AG04450 (cell line): ENCODE measurements around the gene ZNF30. TPM values are rescaled to one million over a fixed set of nuclear protein-coding genes. Genes with fewer than 3 reads are reported as not detected.

ENCODE experiments used
- CTCF ChIA-PET: fragments of 300-600, 350-600 bp; formaldehyde crosslinking; extraction: SDS; loops from one replicate; lab custom pipeline; 2022; ENCODE audit warnings: antibody characterized with exemption, inconsistent platforms; lab: Charles Lee
- POLR2A ChIA-PET: fragments of 350-600 bp; formaldehyde crosslinking; extraction: SDS; loops from one replicate; lab custom pipeline; 2021; ENCODE audit warnings: antibody characterized with exemption, inconsistent platforms; lab: Yijun Ruan, JAX
- DNase-seq: peaks from one replicate; pipeline ENCODE4 v3.0.0-alpha.2; 2011; ENCODE audit warnings: low read depth, low spot score
- H3K27ac ChIP-seq: one replicate; pipeline ENCODE4 v1.5.1; 2012; ENCODE audit warnings: low read depth, low read length, control low read depth
- H3K27me3 ChIP-seq: one replicate; pipeline ENCODE4 v1.6.0; 2012; ENCODE audit warnings: low read length; ENCODE audit not compliant: control insufficient read depth, insufficient read depth
- H3K4me3 ChIP-seq: 2 replicates; pipeline ENCODE4 v1.5.1; 2011; ENCODE audit warnings: mild to moderate bottlenecking, low read depth, low read length, control low read depth
- H3K9me3 ChIP-seq: 2 replicates; pipeline ENCODE4 v1.5.1; 2012; ENCODE audit warnings: low read length; ENCODE audit not compliant: control insufficient read depth, insufficient read depth
- polyA minus RNA-seq: library from RNA; depleted of rRNA, polyadenylated mRNA; stranded (reverse); fragments of >200 nt; gene quantifications from 2 replicates; pipeline ENCODE4 v1.2.3, GENCODE V29; 2011; rRNA and poly(A)+ RNA removed
- polyA plus RNA-seq: library from polyadenylated mRNA; depleted of rRNA; stranded (reverse); fragments of >200 nt; gene quantifications from 2 replicates; pipeline ENCODE4 v1.2.3, GENCODE V29; 2011; rRNA removed
- TF ChIP-seq, protein P1 (sequence below): IDR thresholded peaks from 2 replicates; pipeline ENCODE4 v1.5.1; 2011; ENCODE audit warnings: low read depth, low read length, control low read depth, inconsistent platforms

Gene ZNF30
- polyA plus RNA-seq (2.1 and 3.1 TPM in 2 replicates), polyA minus RNA-seq (3.0 and 4.3 TPM in 2 replicates)

DNA sequence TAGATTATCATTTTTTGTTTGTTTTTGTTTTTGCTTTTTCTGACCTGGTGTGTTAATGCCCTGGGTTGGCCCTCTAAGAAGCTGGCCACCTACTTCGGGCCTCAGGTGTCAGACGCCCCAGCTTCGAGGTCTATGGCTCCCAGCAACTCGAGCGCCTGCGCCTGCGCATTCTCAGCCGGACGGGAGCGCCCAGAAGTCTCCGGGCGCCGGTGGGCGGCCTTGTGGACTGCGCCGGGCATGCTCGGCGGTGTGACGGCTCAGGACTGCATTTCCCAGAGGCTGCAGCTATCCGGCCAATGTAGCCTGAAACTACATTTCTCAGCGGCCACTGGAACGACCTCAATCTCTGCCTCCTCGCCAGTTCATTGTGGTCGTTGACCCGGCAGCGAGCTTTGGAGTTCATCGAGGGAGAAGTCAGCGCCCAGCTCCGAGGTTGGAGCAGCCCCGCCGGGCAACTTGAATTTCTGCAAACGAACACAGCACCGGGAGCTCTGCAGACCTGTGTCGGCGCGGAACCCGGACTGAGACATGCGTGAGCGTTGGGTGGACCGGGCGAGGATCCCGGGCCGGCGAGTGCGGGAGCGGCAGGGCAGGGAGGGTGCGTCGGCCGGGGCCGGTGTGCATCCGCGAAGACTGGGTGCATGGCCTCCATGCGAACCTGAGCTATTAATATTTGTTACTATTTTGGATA, at the start of gene ZNF30:
Gene ZNF30 (plus strand): TSS at position 219 of the 691 bp plus-strand sequence. CDS start 3,045 bp downstream, outside the sequence.
- H3K9me3 ChIP-seq, result peaks cover 4% of the 10 kb centered on the region; the same call in 1 of the 2 replicates
- H3K27ac ChIP-seq, result peak within 1 kb of the TSS; percentile 70
- peak; percentile 78 for DNase-seq
- peak within 1 kb of the TSS; percentile 82 for H3K4me3 ChIP-seq
- TF ChIP-seq, protein P1, sequence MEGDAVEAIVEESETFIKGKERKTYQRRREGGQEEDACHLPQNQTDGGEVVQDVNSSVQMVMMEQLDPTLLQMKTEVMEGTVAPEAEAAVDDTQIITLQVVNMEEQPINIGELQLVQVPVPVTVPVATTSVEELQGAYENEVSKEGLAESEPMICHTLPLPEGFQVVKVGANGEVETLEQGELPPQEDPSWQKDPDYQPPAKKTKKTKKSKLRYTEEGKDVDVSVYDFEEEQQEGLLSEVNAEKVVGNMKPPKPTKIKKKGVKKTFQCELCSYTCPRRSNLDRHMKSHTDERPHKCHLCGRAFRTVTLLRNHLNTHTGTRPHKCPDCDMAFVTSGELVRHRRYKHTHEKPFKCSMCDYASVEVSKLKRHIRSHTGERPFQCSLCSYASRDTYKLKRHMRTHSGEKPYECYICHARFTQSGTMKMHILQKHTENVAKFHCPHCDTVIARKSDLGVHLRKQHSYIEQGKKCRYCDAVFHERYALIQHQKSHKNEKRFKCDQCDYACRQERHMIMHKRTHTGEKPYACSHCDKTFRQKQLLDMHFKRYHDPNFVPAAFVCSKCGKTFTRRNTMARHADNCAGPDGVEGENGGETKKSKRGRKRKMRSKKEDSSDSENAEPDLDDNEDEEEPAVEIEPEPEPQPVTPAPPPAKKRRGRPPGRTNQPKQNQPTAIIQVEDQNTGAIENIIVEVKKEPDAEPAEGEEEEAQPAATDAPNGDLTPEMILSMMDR, result no peak
- ChIA-PET CTCF (interaction anchor here (0.6 kb wide), 1 partner anchor 568 kb away, joined by 3 read pairs; no protein-coding TSS in a partner anchor), POLR2A (interaction anchor here (0.6 to 1.4 kb wide), 4 partner anchors 36 to 1045 kb away, joined by 3 to 10 read pairs (median 5); partner anchors contain the start of genes SCGB2B2 and ZNF302)
- H3K27me3 ChIP-seq, result no peaks in the 10 kb centered on the region

DNA sequence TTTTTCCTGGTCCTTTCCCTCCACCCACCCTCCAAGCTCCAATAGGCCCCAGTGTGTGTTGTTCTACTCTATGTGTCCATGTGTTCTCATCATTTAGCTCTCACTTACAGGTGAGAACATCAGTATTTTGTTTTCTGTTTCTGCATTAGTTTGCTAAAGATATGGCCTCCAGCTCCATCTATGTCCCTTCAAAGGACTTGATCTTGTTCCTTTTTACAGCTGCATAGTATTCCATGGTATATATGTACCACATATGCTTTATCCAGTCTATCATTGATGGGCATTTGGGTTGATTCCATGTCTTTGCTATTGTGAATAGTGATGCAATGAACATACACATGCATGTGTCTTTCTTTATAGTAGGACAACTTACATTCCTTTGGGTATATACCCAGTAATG, 47.1 kb upstream of the ZNF30 start:
- ChIA-PET CTCF (no interaction called here), POLR2A (no interaction called here)
- DNase-seq, result no peak

DNA sequence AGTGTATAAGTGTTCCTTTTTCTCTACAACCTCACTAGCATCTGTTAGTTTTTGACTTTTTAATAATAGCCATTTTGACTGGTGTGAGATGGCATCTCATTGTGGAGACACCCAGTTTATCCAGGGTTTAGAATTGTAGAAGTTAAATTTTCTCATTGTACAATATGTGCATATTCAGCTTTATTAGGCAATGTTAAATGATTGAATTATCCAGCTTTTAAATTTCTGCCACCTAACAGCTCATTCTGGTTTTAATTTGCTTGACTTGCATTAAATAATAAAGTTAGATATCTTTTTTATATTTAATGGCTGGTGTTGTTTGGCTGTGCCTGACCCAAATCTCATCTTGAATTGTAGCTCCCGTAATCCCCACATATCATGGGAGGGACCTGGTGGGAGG, 46.7 kb upstream of the ZNF30 start:
- Histone ChIP-seq H3K27me3 (no peaks in the 10 kb centered on the region), H3K4me3 (no peak overlapping the region), H3K9me3 (peaks cover 4% of the 10 kb centered on the region), H3K27ac (no peak overlapping the region)
- DNase-seq, result no peak
- TF ChIP-seq, protein P1, result no peak
- ChIA-PET POLR2A (no interaction called here), CTCF (no interaction called here)

More for the DNA sequence above, 47.1 kb upstream of the ZNF30 start:
- no peak overlapping the region for H3K4me3 ChIP-seq
- H3K27ac ChIP-seq, result no peak overlapping the region
- H3K27me3 ChIP-seq, result no peaks in the 10 kb centered on the region
- TF ChIP-seq, protein P1, result no peak
- H3K9me3 ChIP-seq, result peaks cover 4% of the 10 kb centered on the region

DNA sequence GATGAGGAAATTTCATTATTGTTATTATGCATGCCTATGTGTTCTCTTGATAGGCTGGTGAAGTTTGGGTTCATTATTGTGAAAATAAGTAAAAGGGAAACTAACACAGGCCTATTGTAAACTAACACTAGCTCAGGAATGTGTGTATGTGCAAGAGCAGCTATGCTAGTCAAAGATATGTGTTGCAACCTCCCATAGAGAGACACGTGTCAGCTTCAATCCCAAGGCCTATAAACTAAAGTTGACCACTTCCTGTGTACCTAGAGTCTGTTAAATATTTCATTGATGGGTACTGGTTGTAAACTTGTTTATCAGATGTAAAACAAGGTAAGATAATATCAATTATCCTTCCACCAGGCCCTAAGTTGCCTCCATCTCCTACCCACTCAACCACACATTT, 44.7 kb upstream of the ZNF30 start:
- DNase-seq, result no peak
- TF ChIP-seq, protein P1, result no peak
- H3K9me3 ChIP-seq, result peaks cover 3% of the 10 kb centered on the region
- no peak overlapping the region for H3K4me3 ChIP-seq
- POLR2A ChIA-PET, result no interaction called here
- no peak overlapping the region for H3K27ac ChIP-seq
- CTCF ChIA-PET, result no interaction called here
- H3K27me3 ChIP-seq, result no peaks in the 10 kb centered on the region

DNA sequence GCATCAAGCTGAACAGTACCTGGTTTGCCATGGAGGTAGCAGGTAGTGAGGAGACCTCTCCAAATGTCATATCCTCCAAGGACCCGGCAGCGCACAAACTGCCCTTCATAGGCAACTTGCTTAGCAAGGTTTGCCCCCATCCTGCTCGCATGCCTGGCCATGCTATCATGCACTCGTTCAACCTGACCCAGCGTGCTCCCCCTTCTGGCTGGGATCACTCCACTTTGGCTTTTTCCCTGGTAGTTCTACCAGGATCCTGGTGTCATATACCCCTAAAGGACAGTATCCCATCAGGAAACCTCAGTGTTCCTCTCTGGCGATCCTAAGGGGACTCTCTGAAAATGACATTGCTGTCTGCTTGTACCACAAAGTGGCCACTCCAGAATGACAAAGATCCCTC, 38.6 kb upstream of the ZNF30 start:
- POLR2A ChIA-PET, result no interaction called here
- TF ChIP-seq, protein P1, result no peak
- no peak for DNase-seq
- Histone ChIP-seq H3K27ac (no peak overlapping the region), H3K27me3 (no peaks in the 10 kb centered on the region), H3K9me3 (0 out of 2 replicates have a peak, but pooled peaks cover 2% of the 10 kb centered on the region), H3K4me3 (no peak overlapping the region)
- CTCF ChIA-PET, result no interaction called here
